Activated effector memory CD4-positive, alpha-beta T cell treated with anti-CD3 and anti-CD28 coated beads, Interleukin-2, amount 50 U/mL, for 16 hours (primary cell): Measurements from ENCODE around the gene TTC33.

Experiments used
- DNase-seq: peaks from one replicate; pipeline ENCODE4 v3.0.0-alpha.2; 2020

Gene TTC33

GRCh38 chr5:40475561-40475960 lies 280.2 kb downstream of the TTC33 start:
- DNase-seq = no peak

GRCh38 chr5:40474250-40474649 lies 281.5 kb downstream of the TTC33 start:
- DNase-seq = no peak

- DNase-seq = no peak
Measured at GRCh38 chr5:40465416-40465815, 290.3 kb downstream of the TTC33 start.

- DNase-seq = no peak
Measured at GRCh38 chr5:40464511-40464910, 291.2 kb downstream of the TTC33 start.
